GM12878 (cell line): Measurements from ENCODE around the gene PRPF6. TPM values are rescaled to one million over a fixed set of nuclear protein-coding genes. Genes with fewer than 3 reads are reported as not detected.

ENCODE experiments used
- BHLHE40 ChIP-seq, 2 experiments: fragments of 450-650 bp in 1 of 2; IDR thresholded peaks; 2 replicates each; pipeline ENCODE4 v1.6.1; 2011 to 2017; ENCODE audit warnings: low read depth in 2 of 2, borderline replicate concordance in 1 of 2, improper control_type of control experiment in 1 of 2, low read length in 1 of 2, mild to moderate bottlenecking in 1 of 2
- CUX1 ChIP-seq: IDR thresholded peaks from 2 replicates; pipeline ENCODE4 v1.6.1; 2012; ENCODE audit warnings: improper control_type of control experiment, low read depth, low read length; ENCODE audit not compliant: insufficient replicate concordance
- KAT2A ChIP-seq: conservative IDR thresholded peaks from 2 replicates; pipeline ENCODE4 v1.6.1; 2011; ENCODE audit warnings: low read depth, low read length; ENCODE audit not compliant: control insufficient read depth
- LARP7 ChIP-seq: fragments of 450-650 bp; IDR thresholded peaks from 2 replicates; pipeline ENCODE4 v1.6.1; 2017; ENCODE audit warnings: mild to moderate bottlenecking
- MTA3 ChIP-seq: IDR thresholded peaks from 2 replicates; pipeline ENCODE4 v1.6.1; 2012; ENCODE audit warnings: low read length, inconsistent platforms, borderline replicate concordance
- MXI1 ChIP-seq: fragments of 150-350 bp; IDR thresholded peaks from 2 replicates; pipeline ENCODE4 v1.6.1; 2011; ENCODE audit warnings: low read depth, mild to moderate bottlenecking, inconsistent platforms, low read length, improper control_type of control experiment
- MYC ChIP-seq: IDR thresholded peaks from 2 replicates; pipeline ENCODE4 v1.6.1; 2011; ENCODE audit warnings: mild to moderate bottlenecking, low read length, moderate library complexity, inconsistent platforms; ENCODE audit not compliant: insufficient read depth, insufficient replicate concordance, insufficient read length, severe bottlenecking
- PBX3 ChIP-seq: IDR thresholded peaks from 2 replicates; pipeline ENCODE4 v1.6.1; 2011; ENCODE audit warnings: mild to moderate bottlenecking, low read depth, low read length, moderate library complexity; ENCODE audit not compliant: insufficient replicate concordance
- PKNOX1 ChIP-seq: fragments of 450-650 bp; IDR thresholded peaks from 2 replicates; pipeline ENCODE4 v1.6.1; 2016; ENCODE audit warnings: mild to moderate bottlenecking
- POLR2AphosphoS5 ChIP-seq: IDR thresholded peaks from 2 replicates; pipeline ENCODE4 v1.6.1; 2011; ENCODE audit warnings: mild to moderate bottlenecking, low read length, inconsistent platforms
- RAD51 ChIP-seq: fragments of 450-650 bp; IDR thresholded peaks from 2 replicates; pipeline ENCODE4 v1.6.1; 2016; ENCODE audit warnings: moderate library complexity, mild to moderate bottlenecking, inconsistent platforms
- SKIL ChIP-seq: fragments of 450-650 bp; IDR thresholded peaks from 2 replicates; pipeline ENCODE4 v1.6.1; 2017; ENCODE audit warnings: mild to moderate bottlenecking, low read depth, inconsistent platforms; ENCODE audit not compliant: poor library complexity, severe bottlenecking
- SMARCA5 ChIP-seq: fragments of 450-650 bp; IDR thresholded peaks from 2 replicates; pipeline ENCODE4 v1.6.1; 2017; ENCODE audit warnings: mild to moderate bottlenecking
- TBL1XR1 ChIP-seq: IDR thresholded peaks from 2 replicates; pipeline ENCODE4 v1.6.1; 2012; ENCODE audit warnings: low read depth, low read length, improper control_type of control experiment
- USF1 ChIP-seq: IDR thresholded peaks from 2 replicates; pipeline ENCODE4 v1.6.1; 2011; ENCODE audit warnings: borderline replicate concordance, low read depth, mild to moderate bottlenecking, moderate library complexity, mixed read lengths, low read length; ENCODE audit not compliant: insufficient read depth; ENCODE audit errors: extremely low read length
- ZBED1 ChIP-seq: IDR thresholded peaks from 2 replicates; pipeline ENCODE4 v1.6.1; 2016; ENCODE audit warnings: borderline replicate concordance
- polyA plus RNA-seq, 11 experiments: library from polyadenylated mRNA; depleted of rRNA in 4 of 11; unstranded in 6 of 11; stranded (reverse) in 5 of 11; fragments of >200 nt; fragmentation: Nextera tagmentation in 4 of 11; fragmentation: Illumina TruSeq in 1 of 11; extraction: Ambion mirVana in 4 of 11; extraction: Trizol in 1 of 11; gene quantifications; 1 replicate in 1 of 11; 2 replicates in 10 of 11; pipeline versions ENCODE4 v1.2.1 to v1.2.3, GENCODE V29; 2011 to 2016; ENCODE audit warnings: inconsistent platforms in 2 of 11, missing spikeins in 2 of 11, low read depth in 1 of 11
- total RNA-seq, 4 experiments: library from RNA; depleted of rRNA in 3 of 4; stranded (reverse); fragments of >200 nt in 3 of 4; fragmentation: Illumina TruSeq in 1 of 4; extraction: Trizol in 1 of 4; gene quantifications; 2 replicates each; pipeline versions ENCODE4 v1.2.1 to v1.2.3, GENCODE V29; 2013 to 2021
- TF ChIP-seq, protein P1 (sequence below): IDR thresholded peaks from 2 replicates; pipeline ENCODE4 v1.6.1; 2011; ENCODE audit warnings: low read depth, low read length, improper control_type of control experiment, borderline replicate concordance

The PRPF6 gene
- total and polyA plus RNA-seq, 10 of the 15 experiments (the other 5 are each of a cell fraction or from before 2014, with no cell fraction given): 5.0 to 102 (median 71.3) TPM

- peak; percentile 92 for TF ChIP-seq RAD51
- peak; percentile 80 for TF ChIP-seq POLR2AphosphoS5
- TF ChIP-seq CUX1: peak; percentile 15
- TF ChIP-seq LARP7: peak; percentile 54; the same call in 1 of the 2 replicates
- TF ChIP-seq SMARCA5: peak; percentile 52; the same call in 1 of the 2 replicates
- no peak for TF ChIP-seq PBX3
- 0 out of 2 replicates have a peak, but pooled peaks have one; percentile 4 for TF ChIP-seq ZBED1
- peak; percentile 1 for TF ChIP-seq SKIL
- no peak for TF ChIP-seq MTA3
- TF ChIP-seq KAT2A: no peak
- peak; percentile 74 for TF ChIP-seq PKNOX1
- TF ChIP-seq BHLHE40 (IDR thresholded peaks at IDR 0.05; ENCODE audit: borderline replicate concordance in 1 of 2, low read depth in 2 of 2, low read length in 1 of 2): peak; percentile 67 to 89; a peak in 3 of 4 replicates
- TF ChIP-seq, protein P1, sequence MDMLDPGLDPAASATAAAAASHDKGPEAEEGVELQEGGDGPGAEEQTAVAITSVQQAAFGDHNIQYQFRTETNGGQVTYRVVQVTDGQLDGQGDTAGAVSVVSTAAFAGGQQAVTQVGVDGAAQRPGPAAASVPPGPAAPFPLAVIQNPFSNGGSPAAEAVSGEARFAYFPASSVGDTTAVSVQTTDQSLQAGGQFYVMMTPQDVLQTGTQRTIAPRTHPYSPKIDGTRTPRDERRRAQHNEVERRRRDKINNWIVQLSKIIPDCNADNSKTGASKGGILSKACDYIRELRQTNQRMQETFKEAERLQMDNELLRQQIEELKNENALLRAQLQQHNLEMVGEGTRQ: peak; percentile 81
- no peak for TF ChIP-seq TBL1XR1
- TF ChIP-seq MXI1: peak; percentile 61
- TF ChIP-seq MYC: peak; percentile 41
- TF ChIP-seq USF1: peak; percentile 78
These were observed 571 bp upstream of the PRPF6 start (continued) for GRCh38 chr20:63980317-63980805.
